Esophagus squamous epithelium (tissue), 5 donors: Measurements from ENCODE around the gene DHRSX. TPM values are rescaled to one million over a fixed set of nuclear protein-coding genes. Genes with fewer than 3 reads are reported as not detected.

Experiments used
- DNase-seq: peaks from one replicate; lab custom pipeline; 2025; lab: John Stamatoyannopoulos, UW
- H3K27ac ChIP-seq, 4 donors: fragments of 200-600 bp; sonication (generic); one replicate each; pipeline ENCODE4 v1.5.1; 2016 to 2019; ENCODE audit warnings: mild to moderate bottlenecking in 1 of 4
- H3K27me3 ChIP-seq, 4 donors: fragments of 200-600 bp; sonication (generic); 1 replicate in 3 of 4; 2 replicates in 1 of 4; pipeline versions ENCODE4 v1.5.1 to v1.6.0; 2017 to 2021; ENCODE audit warnings: antibody characterized with exemption in 1 of 4
- H3K36me3 ChIP-seq, 3 donors: fragments of 200-600 bp; sonication (generic); one replicate each; pipeline ENCODE4 v1.5.1; 2016 to 2019
- H3K4me1 ChIP-seq, 3 donors: fragments of 200-600 bp; sonication (generic); one replicate each; pipeline ENCODE4 v1.5.1; 2017 to 2019
- H3K4me3 ChIP-seq, 4 donors: fragments of 200-600 bp; sonication (generic); 1 replicate in 3 of 4; 2 replicates in 1 of 4; pipeline ENCODE4 v1.5.1; 2016 to 2019; ENCODE audit warnings: mild to moderate bottlenecking in 2 of 4, moderate library complexity in 1 of 4
- H3K9me3 ChIP-seq, 3 donors: fragments of 200-600 bp; sonication (generic); one replicate each; pipeline ENCODE4 v1.5.1; 2016 to 2019
- POLR2A ChIP-seq, 4 donors: fragments of 450-650 bp; IDR thresholded peaks; one replicate each; pipeline ENCODE4 v1.6.1; 2017; ENCODE audit warnings: antibody characterized with exemption in 4 of 4, mild to moderate bottlenecking in 4 of 4, moderate library complexity in 3 of 4
- WGBS, 2 donors: methylation state at CpG; one replicate each; pipeline ENCODE4 v1.1.5; 2018; 5-methylcytosine and 5-hydroxymethylcytosine counted together
- intact Hi-C: fragments of 100-400 bp; cut with DNase I; formaldehyde crosslinking; loops from one replicate; pipeline ENCODE4 v1.15.0; 2022
- total RNA-seq, 4 donors: library from RNA; depleted of rRNA; stranded (reverse); fragments of >200 nt; gene quantifications; one replicate each; pipeline ENCODE4 v1.1.0, GENCODE V29; 2016
- TF ChIP-seq, protein P1 (sequence below), 6 experiments: fragments of 450-650 bp in 4 of 6; fragments of 200-600 bp in 2 of 6; sonication (generic) in 2 of 6; IDR thresholded peaks; one replicate each; pipeline ENCODE4 v1.5.1; 2016 to 2019; ENCODE audit warnings: antibody characterized with exemption in 6 of 6, mild to moderate bottlenecking in 4 of 6, moderate library complexity in 4 of 6
- donor health status: DM: yes; HTN: yes; CAD: no.

Gene DHRSX
- total RNA-seq, 4 donors from 2014 or later = 4.1 to 12.2 (median 8.0) TPM

DNA sequence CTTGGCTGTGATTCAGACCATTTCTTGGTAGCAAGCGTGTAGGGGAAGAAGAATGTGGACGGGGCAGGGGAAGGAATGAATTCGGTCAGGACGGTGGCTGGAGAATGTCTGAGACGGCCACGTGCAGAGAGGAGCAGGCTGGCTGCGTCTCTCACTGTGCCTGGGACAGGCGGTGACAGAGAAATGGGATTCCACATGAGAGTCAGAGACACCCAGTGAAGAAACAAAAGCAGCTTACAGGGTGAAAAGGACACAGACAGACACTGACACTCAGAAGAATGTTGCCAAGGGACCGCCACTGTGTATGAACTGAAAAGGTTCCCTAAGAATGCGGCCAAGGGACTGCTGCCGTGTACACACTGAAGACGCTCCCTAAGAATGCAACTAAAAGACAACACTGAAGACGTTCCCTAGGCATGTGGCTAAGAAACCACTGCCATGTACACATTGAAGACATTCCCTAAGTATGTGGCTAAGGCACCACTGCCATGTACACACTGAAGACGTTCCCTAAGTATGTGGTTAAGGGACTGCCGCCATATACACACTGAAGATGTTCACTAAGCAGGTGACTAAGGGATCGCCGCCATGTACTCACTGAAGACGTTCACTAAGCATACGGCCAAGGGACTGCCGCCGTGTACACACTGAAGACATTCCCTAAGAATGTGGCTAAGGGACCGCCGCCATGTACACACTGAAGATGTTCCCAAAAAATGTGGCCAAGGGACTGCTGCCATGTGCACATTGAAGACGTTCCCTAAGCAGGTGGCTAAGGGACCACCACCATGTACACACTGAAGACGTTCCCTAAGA, 49.1 kb downstream of the DHRSX start:
- TF ChIP-seq POLR2A (IDR thresholded peaks at IDR 0.05) = no peak
- TF ChIP-seq, protein P1, sequence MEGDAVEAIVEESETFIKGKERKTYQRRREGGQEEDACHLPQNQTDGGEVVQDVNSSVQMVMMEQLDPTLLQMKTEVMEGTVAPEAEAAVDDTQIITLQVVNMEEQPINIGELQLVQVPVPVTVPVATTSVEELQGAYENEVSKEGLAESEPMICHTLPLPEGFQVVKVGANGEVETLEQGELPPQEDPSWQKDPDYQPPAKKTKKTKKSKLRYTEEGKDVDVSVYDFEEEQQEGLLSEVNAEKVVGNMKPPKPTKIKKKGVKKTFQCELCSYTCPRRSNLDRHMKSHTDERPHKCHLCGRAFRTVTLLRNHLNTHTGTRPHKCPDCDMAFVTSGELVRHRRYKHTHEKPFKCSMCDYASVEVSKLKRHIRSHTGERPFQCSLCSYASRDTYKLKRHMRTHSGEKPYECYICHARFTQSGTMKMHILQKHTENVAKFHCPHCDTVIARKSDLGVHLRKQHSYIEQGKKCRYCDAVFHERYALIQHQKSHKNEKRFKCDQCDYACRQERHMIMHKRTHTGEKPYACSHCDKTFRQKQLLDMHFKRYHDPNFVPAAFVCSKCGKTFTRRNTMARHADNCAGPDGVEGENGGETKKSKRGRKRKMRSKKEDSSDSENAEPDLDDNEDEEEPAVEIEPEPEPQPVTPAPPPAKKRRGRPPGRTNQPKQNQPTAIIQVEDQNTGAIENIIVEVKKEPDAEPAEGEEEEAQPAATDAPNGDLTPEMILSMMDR (IDR thresholded peaks at IDR 0.05) = no peak
- no peaks in the 10 kb centered on the region for H3K9me3 ChIP-seq
- 59 to 69% methylated on average over 22 to 25 of the region's 25 CpGs for WGBS, 2 donors
- H3K36me3 ChIP-seq = no peaks in the 10 kb centered on the region
- H3K4me3 ChIP-seq = no peak overlapping the region
- no peak overlapping the region for H3K27ac ChIP-seq
- peaks cover 0 to 18% (median 0%) of the 10 kb centered on the region in 3 donors for H3K4me1 ChIP-seq
- H3K27me3 ChIP-seq = no peaks in the 10 kb centered on the region
- intact Hi-C loops = no loop called here
- DNase-seq = no peak

DNA sequence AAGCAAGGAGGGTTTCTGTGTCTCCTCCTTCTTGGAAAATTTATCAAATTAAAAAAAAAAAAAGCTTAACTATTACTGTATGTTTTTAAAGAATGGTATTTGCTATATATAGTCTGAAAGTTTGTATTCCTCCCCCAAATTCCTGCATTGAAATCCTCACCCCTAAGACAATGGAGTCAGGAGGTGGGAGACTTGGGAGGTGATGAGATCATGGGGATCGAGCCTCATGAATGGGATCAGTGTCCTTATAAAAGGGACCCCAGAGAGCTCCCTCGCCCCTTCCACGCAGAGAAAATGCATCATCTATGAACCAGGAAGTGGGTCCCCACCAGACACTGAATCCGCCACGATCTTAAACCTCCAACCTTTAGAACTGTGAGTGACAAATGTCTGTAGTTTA, 50.1 kb downstream of the DHRSX start:
- TF ChIP-seq, protein P1 (IDR thresholded peaks at IDR 0.05) = no peak
- TF ChIP-seq POLR2A (IDR thresholded peaks at IDR 0.05) = no peak
- no peaks in the 10 kb centered on the region for H3K36me3 ChIP-seq
- no peak overlapping the region for H3K4me3 ChIP-seq
- H3K27me3 ChIP-seq = no peaks in the 10 kb centered on the region
- H3K27ac ChIP-seq = no peak overlapping the region
- no peak for DNase-seq
- H3K9me3 ChIP-seq = no peaks in the 10 kb centered on the region
- intact Hi-C loops = no loop called here
- peaks cover 0 to 18% (median 0%) of the 10 kb centered on the region in 3 donors for H3K4me1 ChIP-seq
- WGBS, 2 donors = 75 to 78% methylated on average over 5 of the region's 5 CpGs

DNA sequence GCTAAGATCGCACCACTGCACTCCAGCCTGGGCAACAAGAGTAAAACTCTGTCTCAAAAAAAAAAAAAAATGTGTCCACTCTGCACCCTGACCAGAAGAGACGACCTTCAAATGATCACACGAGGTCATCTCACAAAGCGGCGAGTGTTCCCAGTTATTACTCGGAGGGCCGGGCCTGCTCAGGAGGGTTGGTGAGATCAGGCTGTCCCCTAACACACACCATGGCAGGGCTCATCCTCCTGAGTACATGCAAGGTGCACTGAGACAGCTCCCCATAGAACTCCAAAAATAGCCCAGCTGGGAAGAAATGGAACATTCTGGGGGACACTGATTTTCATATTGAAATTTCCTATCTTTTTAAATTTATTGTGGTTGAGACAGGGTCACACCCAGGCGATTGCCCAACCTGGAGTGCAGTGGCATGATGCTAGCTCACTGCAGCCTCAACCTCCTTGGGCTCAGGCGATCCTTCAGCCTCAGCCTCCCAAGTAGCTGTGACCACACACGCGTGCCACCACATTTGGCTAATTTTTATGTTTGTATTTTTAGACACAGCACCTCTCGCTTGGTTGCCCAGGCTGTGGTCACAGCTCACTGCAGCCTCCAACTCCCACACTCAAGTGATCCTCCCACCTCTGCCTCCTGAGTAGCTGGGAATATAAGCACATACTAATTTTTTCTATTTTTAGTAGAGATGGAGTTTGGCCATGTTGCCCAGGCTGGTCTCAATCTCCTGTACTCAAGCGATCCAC, 51.5 kb downstream of the DHRSX start:
- 85 to 90% methylated on average over 13 of the region's 13 CpGs for WGBS, 2 donors
- no peak for DNase-seq

DNA sequence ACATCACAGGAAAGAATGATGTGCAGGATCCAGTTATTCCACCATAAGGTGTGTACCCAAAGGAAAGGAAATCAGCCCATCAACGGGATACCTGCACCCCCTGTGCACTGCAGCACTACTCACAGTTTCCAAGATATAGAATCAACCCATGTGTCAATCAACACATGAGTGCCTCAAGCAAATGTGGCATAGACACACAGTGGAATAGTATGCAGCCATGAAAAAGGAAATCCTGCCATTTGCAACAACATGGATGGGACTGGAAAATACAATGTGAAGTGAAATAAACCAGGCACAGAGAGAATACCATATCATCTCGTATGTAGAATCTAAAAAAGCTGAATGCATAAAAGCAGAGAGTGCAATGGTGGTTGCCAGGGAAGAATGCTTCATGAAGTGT, 53.3 kb downstream of the DHRSX start:
- 53 to 95% methylated on average over 2 of the region's 2 CpGs for WGBS, 2 donors
- no peaks in the 10 kb centered on the region for H3K9me3 ChIP-seq
- no peak overlapping the region for H3K27ac ChIP-seq

More for the DNA sequence above, 51.5 kb downstream of the DHRSX start:
- Histone ChIP-seq H3K4me1 (peaks cover 0 to 18% (median 0%) of the 10 kb centered on the region in 3 donors), H3K36me3 (no peaks in the 10 kb centered on the region), H3K27me3 (no peaks in the 10 kb centered on the region), H3K4me3 (no peak overlapping the region), H3K9me3 (no peaks in the 10 kb centered on the region), H3K27ac (no peak overlapping the region)
- intact Hi-C loops = no loop called here
- TF ChIP-seq, protein P1 (IDR thresholded peaks at IDR 0.05) = no peak
- no peak for TF ChIP-seq POLR2A (IDR thresholded peaks at IDR 0.05)

More for the DNA sequence above, 53.3 kb downstream of the DHRSX start:
- H3K4me3 ChIP-seq = no peak overlapping the region
- H3K4me1 ChIP-seq = peaks cover 0 to 18% (median 0%) of the 10 kb centered on the region in 3 donors
- intact Hi-C loops = no loop called here
- no peaks in the 10 kb centered on the region for H3K27me3 ChIP-seq
- TF ChIP-seq, protein P1 (IDR thresholded peaks at IDR 0.05) = no peak
- TF ChIP-seq POLR2A (IDR thresholded peaks at IDR 0.05) = no peak
- no peaks in the 10 kb centered on the region for H3K36me3 ChIP-seq
- no peak for DNase-seq
